Activated CD8-positive, alpha-beta T cell treated with anti-CD3 and anti-CD28 coated beads for 36 hours (primary cell): ENCODE data around the gene CDNF. TPM values are rescaled to one million over a fixed set of nuclear protein-coding genes. Genes with fewer than 3 reads are reported as not detected.

Experiments
- ATAC-seq: fragments of 200-7000 bp; cut with Tn5 transposase; one replicate; pipeline ENCODE4 v1.10.0; 2021; ENCODE audit warnings: mild to moderate bottlenecking, moderate library complexity
- CTCF ChIA-PET: fragments of 350-600 bp; sonication (Branson Sonifier 250); formaldehyde crosslinking; loops from one replicate; lab custom pipeline; 2021; ENCODE audit warnings: antibody characterized with exemption; lab: Charles Lee
- POLR2A ChIA-PET: fragments of 350-600 bp; sonication (Branson Sonifier 250); formaldehyde crosslinking; loops from one replicate; lab custom pipeline; 2021; ENCODE audit warnings: antibody characterized with exemption; lab: Charles Lee
- DNase-seq: peaks from one replicate; pipeline ENCODE4 v3.0.0-alpha.2; 2020
- H3K27ac Mint-ChIP-seq: one replicate; pipeline ENCODE4 v1.8.0; 2021; ENCODE audit warnings: mild to moderate bottlenecking, mixed read lengths
- H3K27me3 Mint-ChIP-seq: one replicate; pipeline ENCODE4 v1.8.0; 2021; ENCODE audit warnings: mixed read lengths
- H3K36me3 Mint-ChIP-seq: one replicate; pipeline ENCODE4 v1.8.0; 2021; ENCODE audit warnings: low read depth, mixed read lengths
- H3K4me1 Mint-ChIP-seq: one replicate; pipeline ENCODE4 v1.8.0; 2021; ENCODE audit warnings: low read depth, mixed read lengths
- H3K4me3 Mint-ChIP-seq: one replicate; pipeline ENCODE4 v1.8.0; 2021; ENCODE audit warnings: mild to moderate bottlenecking, moderate library complexity, mixed read lengths
- H3K9me3 Mint-ChIP-seq: one replicate; pipeline ENCODE4 v1.8.0; 2021; ENCODE audit warnings: mixed read lengths
- CTCF ChIP-seq: fragments of 200-600 bp; IDR thresholded peaks from one replicate; pipeline ENCODE4 v1.8.0; 2022; ENCODE audit warnings: antibody characterized with exemption, mild to moderate bottlenecking
- intact Hi-C: fragments of 100-400 bp; cut with micrococcal nuclease; formaldehyde crosslinking; loops from one replicate; pipeline ENCODE4 v1.10.0; 2022
- total RNA-seq, 2 experiments: library from RNA; stranded (reverse); gene quantifications; one replicate each; pipeline ENCODE4 v1.2.3, GENCODE V29; 2021

Gene CDNF
- total RNA-seq, 2 experiments from 2014 or later = 1.5 to 1.8 TPM

- Mint-ChIP-seq H3K4me3 (no peak within 1 kb of the TSS), H3K27me3 (no peaks in the 10 kb centered on the region), H3K4me1 (no peaks in the 10 kb centered on the region), H3K9me3 (no peaks in the 10 kb centered on the region), H3K36me3 (no peaks in the 10 kb centered on the region), H3K27ac (no peak within 1 kb of the TSS)
- no peak for TF ChIP-seq CTCF
- intact Hi-C loops = no loop called here
- CTCF ChIA-PET = no interaction called here
- DNase-seq (no peak), ATAC-seq (no peak)
- POLR2A ChIA-PET = no interaction called here
These were observed 63.0 kb downstream of the CDNF start, which contains the start of gene FAM107B for GRCh38 chr10:14774797-14775196. Gene FAM107B (minus strand): TSS chr10:14774897. CDS start chr10:14774663, 234 bp downstream.

GRCh38 chr10:14774214-14774580 is 63.6 kb downstream of the CDNF start:
- Mint-ChIP-seq H3K4me3 (no peak overlapping the region), H3K9me3 (no peaks in the 10 kb centered on the region), H3K27me3 (no peaks in the 10 kb centered on the region), H3K36me3 (no peaks in the 10 kb centered on the region), H3K4me1 (no peaks in the 10 kb centered on the region), H3K27ac (no peak overlapping the region)
- POLR2A ChIA-PET = no interaction called here
- DNase-seq (no peak), ATAC-seq (no peak)
- intact Hi-C loops = no loop called here
- no peak for TF ChIP-seq CTCF
- CTCF ChIA-PET = no interaction called here

- CTCF ChIA-PET = no interaction called here
- ATAC-seq (no peak), DNase-seq (no peak)
- H3K36me3 Mint-ChIP-seq = no peaks in the 10 kb centered on the region
- TF ChIP-seq CTCF = no peak
- H3K27ac Mint-ChIP-seq = no peak overlapping the region
- no peaks in the 10 kb centered on the region for H3K9me3 Mint-ChIP-seq
- no peak overlapping the region for H3K4me3 Mint-ChIP-seq
- no peaks in the 10 kb centered on the region for H3K27me3 Mint-ChIP-seq
- POLR2A ChIA-PET = no interaction called here
- intact Hi-C loops = no loop called here
- no peaks in the 10 kb centered on the region for H3K4me1 Mint-ChIP-seq
These were observed 64.2 kb downstream of the CDNF start for GRCh38 chr10:14773551-14774213.

- H3K4me1 Mint-ChIP-seq = no peaks in the 10 kb centered on the region
- intact Hi-C loops = no loop called here
- ATAC-seq = no peak
- H3K27me3 Mint-ChIP-seq = no peaks in the 10 kb centered on the region
- DNase-seq = no peak
- TF ChIP-seq CTCF = no peak
- no peak overlapping the region for H3K4me3 Mint-ChIP-seq
- no peaks in the 10 kb centered on the region for H3K9me3 Mint-ChIP-seq
- H3K36me3 Mint-ChIP-seq = no peaks in the 10 kb centered on the region
- ChIA-PET CTCF (no interaction called here), POLR2A (no interaction called here)
- H3K27ac Mint-ChIP-seq = no peak overlapping the region
These were observed 65.4 kb downstream of the CDNF start for GRCh38 chr10:14772399-14772798.

- POLR2A ChIA-PET = no interaction called here
These were observed 66.9 kb downstream of the CDNF start for GRCh38 chr10:14770927-14771326.

More at GRCh38 chr10:14770927-14771326, 66.9 kb downstream of the CDNF start:
- intact Hi-C loops = no loop called here
- H3K4me1 Mint-ChIP-seq = no peaks in the 10 kb centered on the region
- no peaks in the 10 kb centered on the region for H3K9me3 Mint-ChIP-seq
- no peak for ATAC-seq
- CTCF ChIA-PET = interaction anchor here (0.8 to 1.0 kb wide), 2 partner anchors 53 to 97 kb away, joined by 3 to 5 read pairs; no protein-coding TSS in a partner anchor
- H3K4me3 Mint-ChIP-seq = no peak overlapping the region
- TF ChIP-seq CTCF = no peak
- H3K27me3 Mint-ChIP-seq = peaks cover 2% of the 10 kb centered on the region
- H3K27ac Mint-ChIP-seq = no peak overlapping the region
- no peak for DNase-seq
- H3K36me3 Mint-ChIP-seq = no peaks in the 10 kb centered on the region

Other genes with a start within 250 kb of the CDNF start
- 100 to 1,000 TPM; 114 to 121 TPM for gene FAM107B, start 63.1 kb downstream of the CDNF start, total RNA-seq
- 10 to 100 TPM; 36.1 to 36.7 TPM for gene HSPA14, start 269 bp upstream of the CDNF start, total RNA-seq
- gene MSANTD7, start 269 bp upstream of the CDNF start, total RNA-seq = 10 to 100 TPM; 22.5 to 23.9 TPM
- 10 to 100 TPM; 40.9 to 45.8 TPM for gene SUV39H2, start 40.8 kb upstream of the CDNF start, total RNA-seq
- gene DCLRE1C, start 116.1 kb upstream of the CDNF start, total RNA-seq = 10 to 100 TPM; 15.0 to 17.5 TPM
- under 1 TPM in 1 of 2 experiments, not detected in 1; 0.79 TPM for gene MEIG1, start 121.4 kb upstream of the CDNF start, total RNA-seq
- under 1 TPM; 0.32 to 0.63 TPM for gene OLAH, start 205.9 kb upstream of the CDNF start, total RNA-seq